MCF 10A (cell line): ENCODE measurements around the gene LRRC36. TPM values are rescaled to one million over a fixed set of nuclear protein-coding genes. Genes with fewer than 3 reads are reported as not detected.

ENCODE experiments used
- BruUV-seq: library from RNA; stranded (reverse); fragments of 400-500 nt; replicated peaks from 2 replicates; lab custom pipeline; 2021; lab: Mats Ljungman, UMichigan
- CTCF ChIA-PET: fragments of 300-600 bp; sonication (Branson Sonifier 250); formaldehyde crosslinking; extraction: SDS; loops from one replicate; lab custom pipeline; 2021; ENCODE audit warnings: antibody characterized with exemption, inconsistent platforms; lab: Yijun Ruan, JAX
- POLR2A ChIA-PET: fragments of 300-600, 350-650 bp; sonication (Branson Sonifier 250); formaldehyde crosslinking; extraction: SDS; loops from one replicate; lab custom pipeline; 2020; ENCODE audit warnings: antibody characterized with exemption, inconsistent platforms; lab: Yijun Ruan, JAX
- DNase-seq: peaks from one replicate; pipeline ENCODE4 v3.0.0-alpha.2; 2018; ENCODE audit not compliant: unreplicated experiment
- H3K27ac Mint-ChIP-seq: one replicate; pipeline ENCODE4 v1.8.0; 2022; ENCODE audit warnings: mild to moderate bottlenecking, low read depth, mixed read lengths; ENCODE audit not compliant: unreplicated experiment
- H3K27me3 Mint-ChIP-seq: one replicate; pipeline ENCODE4 v1.8.0; 2022; ENCODE audit warnings: mixed read lengths; ENCODE audit not compliant: insufficient read depth, unreplicated experiment
- H3K36me3 Mint-ChIP-seq: one replicate; pipeline ENCODE4 v1.8.0; 2022; ENCODE audit warnings: mild to moderate bottlenecking, moderate library complexity, mixed read lengths; ENCODE audit not compliant: insufficient read depth, unreplicated experiment
- H3K4me1 Mint-ChIP-seq: one replicate; pipeline ENCODE4 v1.8.0; 2022; ENCODE audit warnings: mixed read lengths; ENCODE audit not compliant: insufficient read depth, unreplicated experiment
- H3K4me3 Mint-ChIP-seq: one replicate; pipeline ENCODE4 v1.8.0; 2022; ENCODE audit warnings: mild to moderate bottlenecking, moderate library complexity, mixed read lengths; ENCODE audit not compliant: unreplicated experiment
- H3K9me3 Mint-ChIP-seq: one replicate; pipeline ENCODE4 v1.8.0; 2022; ENCODE audit warnings: mixed read lengths; ENCODE audit not compliant: unreplicated experiment
- CTCF ChIP-seq: fragments of 200-600 bp; IDR thresholded peaks from one replicate; pipeline ENCODE4 v1.8.0; 2022; ENCODE audit warnings: antibody characterized with exemption, mild to moderate bottlenecking; ENCODE audit not compliant: unreplicated experiment
- intact Hi-C: fragments of 100-400 bp; cut with micrococcal nuclease; formaldehyde crosslinking; loops from 2 replicates; pipeline ENCODE4 v1.14.1; 2022
- total RNA-seq: library from RNA; stranded (reverse); gene quantifications from 2 replicates; pipeline ENCODE4 v1.2.3, GENCODE V29; 2022

LRRC36 gene
- total RNA-seq, 1 experiment from 2014 or later: not detected

GRCh38 chr16:67287960-67288359 is 38.7 kb upstream of the LRRC36 start:
- Mint-ChIP-seq H3K9me3 (no peaks in the 10 kb centered on the region), H3K36me3 (peaks cover 7% of the 10 kb centered on the region), H3K4me1 (peaks cover 13% of the 10 kb centered on the region), H3K4me3 (no peak overlapping the region), H3K27ac (no peak overlapping the region), H3K27me3 (peaks cover 9% of the 10 kb centered on the region)
- TF ChIP-seq CTCF: no peak
- BruUV-seq: no TSS peak
- CTCF ChIA-PET: interaction anchor here (0.6 to 3.0 kb wide), 3 partner anchors 10 to 128 kb away, joined by 3 to 14 read pairs (median 3); partner anchors contain the start of gene ZDHHC1
- intact Hi-C loops: no loop called here
- POLR2A ChIA-PET: interaction anchor here (0.7 kb wide), 1 partner anchor 59 kb away, joined by 4 read pairs; no protein-coding TSS in a partner anchor
- no peak for DNase-seq

- Mint-ChIP-seq H3K36me3 (no peaks in the 10 kb centered on the region), H3K27ac (no peak overlapping the region), H3K9me3 (no peaks in the 10 kb centered on the region), H3K4me3 (no peak overlapping the region), H3K4me1 (peaks cover 4% of the 10 kb centered on the region), H3K27me3 (peaks cover 16% of the 10 kb centered on the region)
- intact Hi-C loops: no loop called here
- ChIA-PET CTCF (interaction anchor here (0.5 kb wide), 1 partner anchor 164 kb away, joined by 3 read pairs; no protein-coding TSS in a partner anchor), POLR2A (interaction anchor here (1.5 kb wide), 1 partner anchor 45 kb away, joined by 3 read pairs; no protein-coding TSS in a partner anchor)
- TF ChIP-seq CTCF: no peak
- DNase-seq: no peak
- BruUV-seq: no TSS peak
Measured at GRCh38 chr16:67291461-67291860, 35.2 kb upstream of the LRRC36 start.

GRCh38 chr16:67294171-67294757 is 32.4 kb upstream of the LRRC36 start:
- Mint-ChIP-seq H3K27ac (no peak overlapping the region), H3K27me3 (peaks cover 16% of the 10 kb centered on the region), H3K9me3 (no peaks in the 10 kb centered on the region), H3K4me3 (no peak overlapping the region), H3K36me3 (no peaks in the 10 kb centered on the region), H3K4me1 (peaks cover 7% of the 10 kb centered on the region)
- ChIA-PET POLR2A (interaction anchor here (0.7 to 1.1 kb wide), 2 partner anchors 18 to 59 kb away, joined by 3 read pairs; no protein-coding TSS in a partner anchor), CTCF (interaction anchor here (0.6 to 4.9 kb wide), 4 partner anchors 9 to 44 kb away, joined by 3 to 35 read pairs (median 6); no protein-coding TSS in a partner anchor)
- intact Hi-C loops: no loop called here
- TF ChIP-seq CTCF: no peak
- no TSS peak for BruUV-seq
- no peak for DNase-seq

- POLR2A ChIA-PET: interaction anchor here (0.7 to 1.1 kb wide), 2 partner anchors 17 to 59 kb away, joined by 3 read pairs; no protein-coding TSS in a partner anchor
- peaks cover 7% of the 10 kb centered on the region for H3K4me1 Mint-ChIP-seq
- intact Hi-C loops: no loop called here
- TF ChIP-seq CTCF: no peak
- no peak overlapping the region for H3K4me3 Mint-ChIP-seq
- CTCF ChIA-PET: interaction anchor here (0.6 to 4.9 kb wide), 4 partner anchors 10 to 75 kb away, joined by 3 to 35 read pairs (median 4); no protein-coding TSS in a partner anchor
- H3K27me3 Mint-ChIP-seq: peaks cover 16% of the 10 kb centered on the region
- DNase-seq: no peak
- no TSS peak for BruUV-seq
- H3K36me3 Mint-ChIP-seq: no peaks in the 10 kb centered on the region
- H3K9me3 Mint-ChIP-seq: no peaks in the 10 kb centered on the region
- H3K27ac Mint-ChIP-seq: no peak overlapping the region
Measured at GRCh38 chr16:67294938-67295361, 31.7 kb upstream of the LRRC36 start.
